ENCODE results near the gene P3H2.

The P3H2 gene

DNA sequence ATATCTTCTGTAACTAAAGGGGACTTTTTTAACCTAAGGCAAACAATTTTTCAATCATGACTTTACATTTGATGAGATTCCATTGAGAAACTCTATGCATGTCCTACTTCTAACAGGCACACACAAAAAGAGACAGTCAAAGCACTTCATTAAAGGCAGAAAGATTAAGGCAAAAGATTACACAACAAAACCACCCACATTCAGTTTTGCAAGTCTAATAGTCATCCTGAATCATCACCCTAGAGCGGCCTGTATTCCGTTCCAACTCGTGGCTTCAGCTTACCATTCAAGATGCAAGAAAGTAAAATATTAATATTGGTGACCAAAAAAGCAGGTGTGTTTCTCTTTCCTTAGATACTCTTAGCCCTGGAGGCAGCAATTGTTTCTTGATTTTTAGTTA lies 205.9 kb downstream of the P3H2 start:
- peak; percentile 65 for DNase-seq (ENCODE audit: extremely low read depth, low read depth)
- no peak for TF ChIP-seq CTCF (IDR thresholded peaks at IDR 0.05; ENCODE audit: low read depth, low read length)

- DNase-seq (ENCODE audit: extremely low read depth, low read depth) = no peak
- no peak for TF ChIP-seq CTCF (IDR thresholded peaks at IDR 0.05; ENCODE audit: low read depth, low read length)
These were observed 209.7 kb downstream of the P3H2 start for GRCh38 chr3:189911001-189911400.

DNA sequence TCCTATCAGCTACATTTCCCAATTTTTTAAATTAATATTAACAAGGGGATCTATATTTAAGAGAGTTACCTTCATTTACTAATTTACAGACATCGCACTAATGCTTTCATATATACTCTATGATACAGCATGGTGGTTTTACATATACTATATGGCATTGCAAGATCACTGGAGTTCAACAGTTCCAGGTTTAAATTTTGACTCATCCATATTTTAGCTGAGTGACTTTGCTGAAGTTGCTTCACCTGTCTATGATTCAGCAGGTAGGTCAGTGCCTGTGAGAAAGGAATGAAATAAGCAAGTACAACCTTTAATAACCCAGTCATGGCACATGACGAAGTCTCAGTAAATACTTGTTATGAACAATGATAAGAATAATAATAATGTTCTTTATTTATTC lies 211.1 kb downstream of the P3H2 start:
- TF ChIP-seq CTCF (IDR thresholded peaks at IDR 0.05; ENCODE audit: low read depth, low read length) = no peak
- DNase-seq (ENCODE audit: extremely low read depth, low read depth) = no peak

DNA sequence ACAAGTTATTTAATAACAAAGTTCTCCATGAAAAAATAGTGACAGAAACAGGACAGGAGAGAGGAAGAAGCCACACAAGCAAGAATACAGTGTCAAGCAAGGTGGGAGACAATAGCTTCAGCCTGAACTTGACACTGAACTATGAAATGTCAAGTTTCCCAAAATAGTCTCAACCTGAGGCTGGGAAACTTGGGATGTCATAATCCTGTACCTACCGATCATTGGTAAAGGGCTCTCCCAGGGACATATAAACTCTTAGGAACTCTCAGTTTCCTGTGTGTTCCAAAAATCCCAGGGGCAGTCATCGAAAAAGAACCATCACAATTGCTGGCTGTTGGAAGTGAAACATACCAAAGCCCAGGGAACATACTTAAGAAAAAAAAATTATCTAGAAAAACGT lies 211.6 kb downstream of the P3H2 start:
- TF ChIP-seq CTCF (IDR thresholded peaks at IDR 0.05; ENCODE audit: low read depth, low read length) = no peak
- no peak for DNase-seq (ENCODE audit: extremely low read depth, low read depth)

DNA sequence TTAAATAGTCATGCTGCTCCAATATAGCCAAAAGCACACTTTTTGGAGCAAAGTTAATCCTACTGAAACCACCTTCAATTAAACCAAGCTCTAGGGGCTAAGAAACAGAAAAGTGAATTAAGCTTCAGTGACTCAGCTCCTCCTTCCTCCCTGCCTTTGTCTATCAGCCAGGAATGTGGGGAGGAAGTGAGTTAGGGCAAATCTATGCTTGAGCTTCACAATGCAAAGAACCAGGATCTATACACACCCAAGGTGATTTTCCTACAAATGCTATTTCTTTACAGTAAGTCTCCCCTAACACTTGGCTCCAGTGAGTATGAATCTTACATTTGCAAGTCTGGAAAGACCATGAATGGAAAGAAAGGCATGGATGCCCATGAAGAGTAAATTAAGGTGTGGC lies 212.1 kb downstream of the P3H2 start:
- DNase-seq (ENCODE audit: extremely low read depth, low read depth) = no peak
- TF ChIP-seq CTCF (IDR thresholded peaks at IDR 0.05; ENCODE audit: low read depth, low read length) = no peak

GRCh38 chr3:189907803-189908202 lies 212.9 kb downstream of the P3H2 start:
- TF ChIP-seq CTCF (IDR thresholded peaks at IDR 0.05; ENCODE audit: low read depth, low read length) = no peak
- DNase-seq (ENCODE audit: extremely low read depth, low read depth) = no peak
